Naive thymus-derived CD8-positive, alpha-beta T cell (primary cell): ENCODE results near the gene XRN2. TPM values are rescaled to one million over a fixed set of nuclear protein-coding genes. Genes with fewer than 3 reads are reported as not detected.
"Not testable (repeated sequence)": the region's sequence is repeated elsewhere in the genome, so short reads cannot be mapped to it uniquely, and the experiment has no call there.

Experiments used
- ATAC-seq, 2 donors: fragments of 150-1000 bp; cut with Tn5 transposase in 1 of 2; sonication (Bioruptor Pico), chemical (Tn5 transposase) in 1 of 2; 1 replicate in 1 of 2; 2 replicates in 1 of 2; pipeline ENCODE4 v1.10.0; 2021; ENCODE audit warnings: mild to moderate bottlenecking in 2 of 2, moderate library complexity in 2 of 2
- POLR2A ChIA-PET: fragments of 350-600 bp; sonication (Branson Sonifier 250); formaldehyde crosslinking; loops from one replicate; lab custom pipeline; 2021; ENCODE audit warnings: antibody characterized with exemption; lab: Charles Lee
- DNase-seq, 10 donors: peaks; one replicate each; pipeline versions ENCODE4 v3.0.0 to v3.0.0-alpha.2; 2020 to 2022
- H3K27ac Mint-ChIP-seq, 10 donors: one replicate each; pipeline ENCODE4 v1.8.0; 2020 to 2022; ENCODE audit warnings: mild to moderate bottlenecking in 10 of 10, mixed read lengths in 10 of 10, moderate library complexity in 4 of 10, inconsistent platforms in 1 of 10
- H3K27me3 Mint-ChIP-seq, 5 donors: one replicate each; pipeline ENCODE4 v1.8.0; 2021 to 2022; ENCODE audit warnings: mixed read lengths in 5 of 5
- H3K36me3 Mint-ChIP-seq, 3 donors: one replicate each; pipeline ENCODE4 v1.8.0; 2020 to 2022; ENCODE audit warnings: mixed read lengths in 3 of 3, mild to moderate bottlenecking in 2 of 3, inconsistent platforms in 1 of 3
- H3K4me1 Mint-ChIP-seq, 4 donors: one replicate each; pipeline ENCODE4 v1.8.0; 2021 to 2022; ENCODE audit warnings: mixed read lengths in 4 of 4
- H3K4me3 Mint-ChIP-seq, 10 donors: one replicate each; pipeline ENCODE4 v1.8.0; 2020 to 2022; ENCODE audit warnings: mild to moderate bottlenecking in 10 of 10, mixed read lengths in 10 of 10, moderate library complexity in 6 of 10, inconsistent platforms in 1 of 10
- H3K9me3 Mint-ChIP-seq, 9 donors: one replicate each; pipeline ENCODE4 v1.8.0; 2020 to 2022; ENCODE audit warnings: mixed read lengths in 9 of 9, mild to moderate bottlenecking in 3 of 9, inconsistent platforms in 1 of 9, moderate library complexity in 1 of 9
- polyA plus RNA-seq, 3 donors: library from polyadenylated mRNA; unstranded; fragments of 300-500 nt; fragmentation: Illumina TruSeq; gene quantifications; one replicate each; pipeline ENCODE4 v1.2.3, GENCODE V29; 2021
- total RNA-seq, 8 experiments: library from RNA in 2 of 8; stranded (reverse) in 2 of 8; gene quantifications; one replicate each; pipeline ENCODE4 v1.2.3 and lab custom pipeline; 2021 to 2026

XRN2 gene
- total and polyA plus RNA-seq, 5 experiments from 2014 or later: 62.1 to 77.3 (median 71.1) TPM

- H3K36me3 Mint-ChIP-seq: peaks cover 0 to 72% (median 25%) of the 10 kb centered on the region in 3 donors
These were observed 118.6 kb downstream of the XRN2 start for GRCh38 chr20:21421601-21422236.

DNA sequence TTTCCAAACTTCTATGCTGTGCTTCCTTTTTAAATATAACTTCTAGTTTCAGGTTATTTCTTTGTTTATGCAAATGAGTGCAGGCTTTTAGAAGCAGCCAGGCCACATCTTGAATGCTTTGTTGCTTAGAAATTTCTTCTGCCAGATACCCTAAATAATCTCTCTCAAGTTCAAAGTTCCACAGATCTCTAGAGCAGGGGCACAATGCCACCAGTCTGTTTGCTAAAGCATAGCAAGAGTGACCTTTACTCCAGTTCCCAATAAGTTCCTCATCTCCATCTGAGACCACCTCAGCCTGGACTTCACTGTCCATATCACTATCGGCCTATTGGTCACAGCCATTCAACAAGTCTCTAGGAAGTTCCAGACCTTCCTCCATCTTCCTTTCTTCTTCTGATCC is 120.6 kb downstream of the XRN2 start:
- peaks cover 11 to 75% (median 69%) of the 10 kb centered on the region in 9 donors for H3K9me3 Mint-ChIP-seq
- ATAC-seq, H3K27me3 Mint-ChIP-seq, H3K27ac Mint-ChIP-seq, DNase-seq, POLR2A ChIA-PET, H3K4me1 Mint-ChIP-seq, H3K4me3 Mint-ChIP-seq: not testable (repeated sequence)
- H3K36me3 Mint-ChIP-seq: peaks cover 0 to 67% (median 20%) of the 10 kb centered on the region in 3 donors

More at GRCh38 chr20:21421601-21422236, 118.6 kb downstream of the XRN2 start:
- ATAC-seq (no peak), DNase-seq (no peak)
- POLR2A ChIA-PET: interaction anchor here (0.6 kb wide), 1 partner anchor 17 kb away, joined by 3 read pairs; no protein-coding TSS in a partner anchor
- Mint-ChIP-seq H3K4me3 (no peak overlapping the region), H3K27me3 (peaks cover 0 to 15% (median 9%) of the 10 kb centered on the region in 5 donors), H3K27ac (no peak overlapping the region), H3K9me3 (peaks cover 14 to 92% (median 73%) of the 10 kb centered on the region in 9 donors), H3K4me1 (no peaks in the 10 kb centered on the region)

DNA sequence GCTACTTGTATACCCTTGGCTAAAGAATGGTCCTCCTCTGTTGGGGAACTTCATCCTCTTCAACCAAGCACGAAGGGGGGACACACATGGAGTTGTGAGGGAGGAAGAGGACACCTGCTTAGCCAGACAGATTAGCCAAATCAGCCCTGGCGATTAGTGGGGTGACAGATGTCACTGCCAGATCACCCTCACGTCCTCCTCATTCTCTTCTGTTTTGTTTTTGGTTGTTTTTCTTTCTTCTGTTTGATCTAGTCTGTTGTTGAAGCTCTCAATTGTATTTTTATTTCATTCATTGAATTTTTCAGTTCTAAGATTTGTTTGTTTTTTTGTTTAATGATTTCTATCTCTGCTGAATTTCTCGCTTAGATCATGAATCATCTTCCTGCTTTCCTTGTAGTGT is 121.7 kb downstream of the XRN2 start:
- peaks cover 11 to 67% (median 60%) of the 10 kb centered on the region in 9 donors for H3K9me3 Mint-ChIP-seq
- H3K27ac Mint-ChIP-seq: no peak overlapping the region
- H3K4me3 Mint-ChIP-seq: no peak overlapping the region
- POLR2A ChIA-PET: no interaction called here
- peaks cover 0 to 11% (median 5%) of the 10 kb centered on the region in 5 donors for H3K27me3 Mint-ChIP-seq
- peaks cover 0 to 60% (median 20%) of the 10 kb centered on the region in 3 donors for H3K36me3 Mint-ChIP-seq
- H3K4me1 Mint-ChIP-seq: no peaks in the 10 kb centered on the region
- ATAC-seq (no peak), DNase-seq (no peak)

- peaks cover 9 to 33% (median 26%) of the 10 kb centered on the region in 5 donors for H3K27me3 Mint-ChIP-seq
- H3K36me3 Mint-ChIP-seq: peaks cover 0 to 18% (median 0%) of the 10 kb centered on the region in 3 donors
These were observed 126.9 kb downstream of the XRN2 start for GRCh38 chr20:21430020-21430419.

GRCh38 chr20:21432911-21433310 is 129.8 kb downstream of the XRN2 start:
- Mint-ChIP-seq H3K27me3 (peaks cover 16 to 49% (median 32%) of the 10 kb centered on the region in 5 donors), H3K36me3 (no peaks in the 10 kb centered on the region), H3K9me3 (peaks cover 0 to 2% (median 0%) of the 10 kb centered on the region in 9 donors), H3K27ac (no peak overlapping the region), H3K4me1 (no peaks in the 10 kb centered on the region), H3K4me3 (no peak overlapping the region)
- DNase-seq (no peak), ATAC-seq (no peak)
- POLR2A ChIA-PET: interaction anchor here (0.5 kb wide), 1 partner anchor 130 kb away, joined by 5 read pairs; the partner anchor contains the start of gene XRN2

More at GRCh38 chr20:21430020-21430419, 126.9 kb downstream of the XRN2 start:
- DNase-seq (no peak), ATAC-seq (no peak)
- Mint-ChIP-seq H3K4me3 (no peak overlapping the region), H3K4me1 (no peaks in the 10 kb centered on the region), H3K27ac (no peak overlapping the region), H3K9me3 (peaks cover 6 to 20% (median 16%) of the 10 kb centered on the region in 9 donors)
- POLR2A ChIA-PET: interaction anchor here (0.9 kb wide), 1 partner anchor 19 kb away, joined by 3 read pairs; no protein-coding TSS in a partner anchor

- Mint-ChIP-seq H3K4me1 (no peaks in the 10 kb centered on the region), H3K27me3 (peaks cover 16 to 49% (median 32%) of the 10 kb centered on the region in 5 donors), H3K9me3 (peaks cover 0 to 2% (median 0%) of the 10 kb centered on the region in 9 donors), H3K27ac (peak overlapping the region in 1 of 10 donors; percentile 42), H3K4me3 (no peak overlapping the region), H3K36me3 (no peaks in the 10 kb centered on the region)
- ATAC-seq (no peak), DNase-seq (no peak)
- POLR2A ChIA-PET: interaction anchor here (0.5 kb wide), 1 partner anchor 130 kb away, joined by 5 read pairs; the partner anchor contains the start of gene XRN2
These were observed 130.3 kb downstream of the XRN2 start for GRCh38 chr20:21433329-21433890.

DNA sequence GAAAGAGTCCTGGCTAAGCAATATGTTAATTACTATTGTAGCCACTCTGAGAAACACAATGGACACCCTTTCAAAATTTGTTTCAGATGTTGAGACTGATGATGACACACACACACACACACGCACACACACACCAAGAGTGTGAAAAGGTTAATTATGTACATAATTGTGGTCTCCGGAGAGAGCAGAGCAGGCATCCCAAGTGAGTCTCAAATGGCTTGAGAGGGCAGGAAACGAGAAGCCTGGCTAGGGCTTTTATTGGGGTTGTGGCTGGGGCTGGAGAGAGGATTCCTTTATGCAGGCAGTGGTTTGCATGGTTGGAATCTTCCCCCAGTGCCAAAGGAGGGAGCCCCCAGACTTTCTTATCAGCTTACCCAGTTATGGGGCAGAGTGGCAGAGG is 132.4 kb downstream of the XRN2 start:
- no peaks in the 10 kb centered on the region for H3K36me3 Mint-ChIP-seq
- ATAC-seq (no peak), DNase-seq (no peak)
- no peak overlapping the region for H3K4me3 Mint-ChIP-seq
- H3K27me3 Mint-ChIP-seq: peaks cover 9 to 64% (median 32%) of the 10 kb centered on the region in 5 donors
- H3K4me1 Mint-ChIP-seq: no peaks in the 10 kb centered on the region
- POLR2A ChIA-PET: no interaction called here
- no peak overlapping the region for H3K27ac Mint-ChIP-seq
- no peaks in the 10 kb centered on the region for H3K9me3 Mint-ChIP-seq

GRCh38 chr20:21436205-21436604 is 133.1 kb downstream of the XRN2 start:
- H3K27ac Mint-ChIP-seq: no peak overlapping the region
- peaks cover 11 to 70% (median 34%) of the 10 kb centered on the region in 5 donors for H3K27me3 Mint-ChIP-seq
- DNase-seq (no peak), ATAC-seq (no peak)
- H3K9me3 Mint-ChIP-seq: no peaks in the 10 kb centered on the region
- no peak overlapping the region for H3K4me3 Mint-ChIP-seq
- H3K36me3 Mint-ChIP-seq: no peaks in the 10 kb centered on the region
- POLR2A ChIA-PET: no interaction called here
- H3K4me1 Mint-ChIP-seq: no peaks in the 10 kb centered on the region

DNA sequence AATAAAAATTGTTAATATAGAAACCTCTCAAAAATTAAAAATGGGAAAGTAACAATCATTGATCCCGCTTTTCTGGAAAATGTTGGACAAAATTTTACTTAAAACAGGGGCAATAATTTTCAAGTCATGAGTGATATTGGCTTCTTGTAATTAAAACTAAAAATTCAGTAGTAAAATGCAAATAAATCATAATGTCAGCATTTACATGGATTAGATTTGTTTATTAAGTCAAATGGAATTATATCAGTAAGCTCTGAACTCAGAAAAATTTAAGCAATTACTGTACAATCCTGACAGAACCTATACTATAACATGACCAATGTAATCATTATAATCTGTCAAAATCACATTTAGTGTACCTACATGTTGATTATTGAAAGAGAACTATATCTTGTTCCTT is 134.1 kb downstream of the XRN2 start:
- Mint-ChIP-seq H3K27ac (no peak overlapping the region), H3K9me3 (no peaks in the 10 kb centered on the region), H3K36me3 (no peaks in the 10 kb centered on the region), H3K4me1 (no peaks in the 10 kb centered on the region), H3K27me3 (peaks cover 9 to 75% (median 33%) of the 10 kb centered on the region in 5 donors), H3K4me3 (no peak overlapping the region)
- DNase-seq (no peak), ATAC-seq (no peak)
- POLR2A ChIA-PET: no interaction called here

GRCh38 chr20:21437816-21438215 is 134.7 kb downstream of the XRN2 start:
- Mint-ChIP-seq H3K27ac (no peak overlapping the region), H3K4me1 (no peaks in the 10 kb centered on the region), H3K36me3 (no peaks in the 10 kb centered on the region), H3K9me3 (no peaks in the 10 kb centered on the region), H3K27me3 (peaks cover 9 to 69% (median 32%) of the 10 kb centered on the region in 5 donors), H3K4me3 (no peak overlapping the region)
- POLR2A ChIA-PET: no interaction called here
- DNase-seq: no peak
- no peak for ATAC-seq

Other genes starting within 250 kb of the XRN2 start
- not detected for gene LINC00237, start 197.0 kb upstream of the XRN2 start, total RNA-seq
- under 1 TPM in 1 of 3 donors, not detected in 2; 0.56 TPM for gene LINC00237, start 197.0 kb upstream of the XRN2 start, polyA plus RNA-seq
- 10 to 100 TPM; 59.7 to 62.9 TPM for gene KIZ, start 177.2 kb upstream of the XRN2 start, total RNA-seq
- 10 to 100 TPM; 19.4 to 27.7 (median 22.3) TPM for gene KIZ, start 177.2 kb upstream of the XRN2 start, polyA plus RNA-seq
- not detected for gene NKX2-4, start 94.2 kb downstream of the XRN2 start, total RNA-seq
- not detected for gene NKX2-4, start 94.2 kb downstream of the XRN2 start, polyA plus RNA-seq
- gene NKX2-2, start 210.7 kb downstream of the XRN2 start, total RNA-seq: not detected
- gene NKX2-2, start 210.7 kb downstream of the XRN2 start, polyA plus RNA-seq: not detected